ENCODE data around the gene RBFOX1. TPM values are rescaled to one million over a fixed set of nuclear protein-coding genes. Genes with fewer than 3 reads are reported as not detected.

Gene RBFOX1
- total and polyA plus RNA-seq, 2 experiments from 2014 or later, result 5.7 to 7.4 TPM

GRCh38 chr16:7373776-7374175 lies 41.1 kb downstream of the RBFOX1 start:
- H3K4me1 ChIP-seq (ENCODE audit: low read depth), result peaks cover 7% of the 10 kb centered on the region
- no peak for DNase-seq (ENCODE audit: low read depth in 1 of 2, low spot score in 1 of 2)
- no peak overlapping the region for H3K4me3 ChIP-seq
- H3K9me3 ChIP-seq (ENCODE audit: low read depth), result no peaks in the 10 kb centered on the region
- H3K27me3 ChIP-seq, result no peaks in the 10 kb centered on the region
- TF ChIP-seq CTCF (IDR thresholded peaks at IDR 0.05; ENCODE audit: low read depth, low read length), result no peak
- no peaks in the 10 kb centered on the region for H3K36me3 ChIP-seq
- no peak overlapping the region for H3K27ac ChIP-seq

DNA sequence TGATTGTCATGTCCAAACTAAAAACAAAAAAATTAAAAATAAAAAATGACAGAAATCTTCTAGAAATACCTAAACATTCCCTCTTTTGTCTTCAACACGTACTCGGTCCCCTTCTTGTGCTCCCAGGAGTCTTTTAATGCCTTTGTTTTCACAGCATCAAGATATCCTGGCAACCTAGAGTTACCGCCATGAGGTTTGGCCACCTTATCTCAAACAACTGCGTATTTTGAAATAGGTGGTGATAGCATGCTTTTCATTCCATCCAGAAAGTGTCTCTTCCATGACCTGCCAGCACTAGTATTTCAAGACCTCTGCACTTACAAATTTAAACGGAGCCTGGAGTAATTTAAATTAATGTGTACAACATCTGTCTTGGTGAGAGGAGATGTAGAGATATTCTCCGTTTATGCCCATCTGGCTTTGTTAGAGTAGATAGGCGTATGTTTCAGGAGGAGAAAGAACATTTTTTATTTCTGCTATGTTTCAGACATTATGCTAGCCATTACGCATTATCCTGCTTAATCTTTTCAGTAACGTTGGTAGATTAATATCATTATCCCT lies 42.0 kb downstream of the RBFOX1 start:
- Histone ChIP-seq H3K9me3 (ENCODE audit: low read depth) (no peaks in the 10 kb centered on the region), H3K27me3 (no peaks in the 10 kb centered on the region), H3K36me3 (no peaks in the 10 kb centered on the region), H3K4me3 (no peak overlapping the region), H3K4me1 (ENCODE audit: low read depth) (peaks cover 13% of the 10 kb centered on the region), H3K27ac (no peak overlapping the region)
- no peak for TF ChIP-seq CTCF (IDR thresholded peaks at IDR 0.05; ENCODE audit: low read depth, low read length)
- DNase-seq (ENCODE audit: low read depth in 1 of 2, low spot score in 1 of 2), result peak in 1 of 2 donors; percentile 44

DNA sequence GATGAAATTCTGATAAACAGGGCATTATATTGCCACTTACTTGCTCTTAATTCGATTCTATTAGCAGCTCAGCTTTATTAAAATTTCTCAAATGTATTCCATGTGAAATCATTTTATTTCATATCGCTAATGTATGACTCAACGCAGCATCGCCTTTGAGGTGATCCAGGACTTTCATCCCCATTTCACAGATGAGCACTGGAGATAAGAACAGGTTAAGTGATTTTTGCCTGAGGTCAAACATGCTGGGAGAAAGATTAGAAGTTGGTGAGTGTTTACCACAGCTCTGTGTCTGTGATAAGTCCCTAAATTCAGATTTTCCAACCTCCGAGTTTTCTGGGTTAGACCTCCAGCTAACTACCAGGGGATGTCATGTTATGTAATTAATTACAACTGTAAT lies 43.6 kb downstream of the RBFOX1 start:
- no peak overlapping the region for H3K4me3 ChIP-seq
- no peak for DNase-seq (ENCODE audit: low read depth in 1 of 2, low spot score in 1 of 2)
- peaks cover 13% of the 10 kb centered on the region for H3K4me1 ChIP-seq (ENCODE audit: low read depth)
- H3K27ac ChIP-seq, result no peak overlapping the region
- no peaks in the 10 kb centered on the region for H3K9me3 ChIP-seq (ENCODE audit: low read depth)
- TF ChIP-seq CTCF (IDR thresholded peaks at IDR 0.05; ENCODE audit: low read depth, low read length), result no peak
- H3K36me3 ChIP-seq, result no peaks in the 10 kb centered on the region
- no peaks in the 10 kb centered on the region for H3K27me3 ChIP-seq

GRCh38 chr16:7377231-7377630 lies 44.6 kb downstream of the RBFOX1 start:
- no peak for TF ChIP-seq CTCF (IDR thresholded peaks at IDR 0.05; ENCODE audit: low read depth, low read length)
- Histone ChIP-seq H3K4me1 (ENCODE audit: low read depth) (peaks cover 13% of the 10 kb centered on the region), H3K27me3 (no peaks in the 10 kb centered on the region), H3K4me3 (no peak overlapping the region), H3K9me3 (ENCODE audit: low read depth) (no peaks in the 10 kb centered on the region), H3K27ac (no peak overlapping the region), H3K36me3 (no peaks in the 10 kb centered on the region)
- DNase-seq (ENCODE audit: low read depth in 1 of 2, low spot score in 1 of 2), result no peak

GRCh38 chr16:7378024-7378695 lies 45.5 kb downstream of the RBFOX1 start:
- Histone ChIP-seq H3K27ac (no peak overlapping the region), H3K36me3 (no peaks in the 10 kb centered on the region), H3K4me3 (no peak overlapping the region), H3K27me3 (no peaks in the 10 kb centered on the region), H3K9me3 (ENCODE audit: low read depth) (no peaks in the 10 kb centered on the region), H3K4me1 (ENCODE audit: low read depth) (peaks cover 13% of the 10 kb centered on the region)
- DNase-seq (ENCODE audit: low read depth in 1 of 2, low spot score in 1 of 2), result no peak
- no peak for TF ChIP-seq CTCF (IDR thresholded peaks at IDR 0.05; ENCODE audit: low read depth, low read length)
